Endometrium (tissue), 2 donors: Measurements from ENCODE around the gene MSRB1.
"Not testable (repeated sequence)": the region's sequence is repeated elsewhere in the genome, so short reads cannot be mapped to it uniquely, and the experiment has no call there.

Source experiments
- FAIRE-seq: peaks from 2 replicates; lab custom pipeline; 2012; peaks lifted over from hg19 to GRCh38; lab: Jason Lieb, UNC
- donor health status: control.
- donor health status: control.

The MSRB1 gene

GRCh38 chr16:1938910-1939309 is 4.1 kb downstream of the MSRB1 start:
- no peak for FAIRE-seq

DNA sequence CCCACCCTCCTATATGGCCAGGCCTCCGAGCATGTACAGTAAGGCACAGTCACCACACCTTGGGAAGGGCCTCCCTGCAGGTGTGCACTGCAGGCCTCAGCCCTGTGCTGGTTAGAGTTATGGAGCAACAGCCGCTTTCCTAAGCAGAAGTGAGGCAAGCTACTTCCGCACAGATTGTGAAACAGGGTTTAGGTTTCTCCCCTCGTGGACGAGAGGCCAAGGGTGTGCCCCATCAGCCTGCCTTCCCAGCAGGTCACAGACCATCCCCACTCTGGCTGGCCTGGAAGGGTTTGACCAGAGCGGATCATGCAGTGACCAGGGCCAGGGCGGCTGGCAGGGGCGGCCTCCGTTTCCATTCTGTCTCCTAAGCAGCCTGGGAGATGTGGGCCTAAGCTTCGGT is 4.7 kb downstream of the MSRB1 start:
- no peak for FAIRE-seq

GRCh38 chr16:1936945-1937479 is 6.0 kb downstream of the MSRB1 start:
- FAIRE-seq = no peak

- no peak for FAIRE-seq
Observed at GRCh38 chr16:1933097-1933661, 9.8 kb downstream of the MSRB1 start.

DNA sequence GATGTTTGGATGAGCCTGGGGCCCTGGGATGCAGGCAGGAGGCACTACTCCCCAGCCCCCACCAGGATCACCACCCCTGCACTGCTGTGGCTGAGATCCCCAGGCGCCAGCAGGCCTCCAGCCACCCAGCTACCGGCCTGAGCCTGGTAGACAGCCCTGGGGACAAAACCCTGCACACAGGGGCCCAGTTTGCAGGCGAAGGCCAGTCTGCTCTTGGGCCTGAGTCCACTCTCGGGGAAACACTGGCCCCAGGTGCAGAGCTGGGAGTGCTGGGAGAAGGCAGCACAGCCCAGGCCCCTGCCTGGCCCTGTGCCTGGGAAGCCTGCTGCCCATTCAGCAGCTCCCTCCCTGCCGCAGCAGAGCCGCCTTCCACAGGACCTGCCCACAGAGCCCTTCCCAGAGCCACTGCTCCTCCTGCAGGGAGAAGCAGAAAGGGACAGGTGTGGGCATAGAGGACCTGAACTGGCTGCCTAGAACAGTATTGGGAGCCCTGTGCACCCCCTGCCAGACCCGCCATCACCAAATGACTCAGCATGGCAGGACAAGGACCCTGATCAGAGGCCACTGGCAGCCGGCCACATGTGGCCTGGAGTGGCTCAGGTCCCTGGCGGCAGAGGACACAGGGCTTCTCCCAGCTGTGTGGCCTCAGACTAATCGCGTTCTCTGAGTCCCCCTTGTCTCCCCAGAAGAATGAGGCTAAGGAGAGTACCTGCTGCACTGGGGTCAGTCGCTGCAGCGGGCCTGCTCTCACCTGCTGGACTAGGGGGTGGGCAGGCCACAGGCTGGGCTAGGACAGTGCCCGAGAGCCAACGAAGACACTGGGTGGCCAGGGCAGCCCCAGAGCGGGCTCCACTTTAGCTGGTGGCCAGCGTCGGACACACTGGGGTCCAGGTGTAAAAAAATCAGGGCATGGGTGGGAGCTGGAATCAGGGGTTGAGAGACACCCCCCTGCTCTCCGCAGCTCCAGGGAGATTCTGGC is 10.7 kb downstream of the MSRB1 start:
- no peak for FAIRE-seq

- no peak for FAIRE-seq
Observed at GRCh38 chr16:1930338-1930720, 12.7 kb downstream of the MSRB1 start.

GRCh38 chr16:1929578-1930337 is 13.2 kb downstream of the MSRB1 start:
- no peak for FAIRE-seq

GRCh38 chr16:1929105-1929504 is 13.9 kb downstream of the MSRB1 start:
- no peak for FAIRE-seq

GRCh38 chr16:1926271-1926670 is 16.7 kb downstream of the MSRB1 start:
- no peak for FAIRE-seq

GRCh38 chr16:1924095-1924494 is 18.9 kb downstream of the MSRB1 start:
- FAIRE-seq = no peak

DNA sequence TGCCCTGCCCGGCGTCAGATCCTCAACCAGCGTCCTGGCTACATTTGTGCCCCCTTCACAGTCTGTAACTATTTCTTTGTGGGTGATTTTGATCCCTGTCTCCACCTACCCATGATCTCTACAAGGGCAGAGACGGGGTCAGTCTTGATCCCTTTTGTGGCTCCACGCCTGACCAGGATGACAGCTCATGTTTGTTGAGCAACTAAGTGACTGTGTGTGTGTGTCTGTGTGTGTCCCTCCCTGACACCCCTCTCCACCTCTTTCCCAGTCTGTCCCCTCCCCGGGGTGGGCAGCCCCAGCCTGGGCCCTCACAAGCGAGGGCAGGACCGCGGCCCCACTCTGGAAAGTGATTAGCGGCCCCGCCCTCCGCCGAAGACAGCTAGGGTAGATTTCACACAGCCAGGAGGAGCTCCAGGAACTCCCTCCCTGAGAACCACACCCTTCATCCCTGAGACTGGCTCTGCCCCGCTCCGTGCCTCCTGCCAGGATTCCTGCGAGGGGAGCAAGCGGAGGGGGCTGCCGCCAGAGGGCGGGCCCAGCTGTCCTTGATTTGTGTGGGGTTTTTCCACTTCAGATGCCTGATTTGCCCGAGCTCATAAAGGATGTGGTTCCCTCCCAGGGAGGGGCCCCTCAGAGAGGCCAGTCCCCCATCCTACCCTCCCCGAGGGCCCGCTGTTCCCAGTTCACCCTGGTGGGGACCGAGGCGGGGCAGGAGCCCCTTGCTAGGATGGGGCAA is 19.5 kb downstream of the MSRB1 start:
- no peak for FAIRE-seq

GRCh38 chr16:1922357-1922756 is 20.6 kb downstream of the MSRB1 start:
- no peak for FAIRE-seq

GRCh38 chr16:1920727-1921171 is 22.2 kb downstream of the MSRB1 start:
- FAIRE-seq = no peak

DNA sequence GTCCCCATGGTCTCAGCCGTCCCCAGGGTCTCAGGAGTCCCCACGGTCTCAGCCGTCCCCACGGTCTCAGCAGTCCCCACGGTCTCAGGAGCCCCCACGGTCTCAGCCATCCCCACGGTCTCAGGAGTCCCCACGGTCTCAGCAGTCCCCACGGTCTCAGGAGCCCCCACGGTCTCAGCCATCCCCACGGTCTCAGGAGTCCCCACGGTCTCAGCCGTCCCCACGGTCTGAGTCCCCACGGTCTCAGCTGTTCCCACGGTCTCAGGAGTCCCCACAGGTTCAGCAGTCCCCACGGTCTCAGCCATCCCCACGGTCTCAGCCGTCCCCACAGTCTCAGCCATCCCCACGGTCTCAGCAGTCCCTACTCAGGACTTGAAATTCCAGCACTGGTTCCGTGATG is 22.9 kb downstream of the MSRB1 start:
- FAIRE-seq = not testable (repeated sequence)

GRCh38 chr16:1919327-1919998 is 23.5 kb downstream of the MSRB1 start:
- FAIRE-seq = no peak

DNA sequence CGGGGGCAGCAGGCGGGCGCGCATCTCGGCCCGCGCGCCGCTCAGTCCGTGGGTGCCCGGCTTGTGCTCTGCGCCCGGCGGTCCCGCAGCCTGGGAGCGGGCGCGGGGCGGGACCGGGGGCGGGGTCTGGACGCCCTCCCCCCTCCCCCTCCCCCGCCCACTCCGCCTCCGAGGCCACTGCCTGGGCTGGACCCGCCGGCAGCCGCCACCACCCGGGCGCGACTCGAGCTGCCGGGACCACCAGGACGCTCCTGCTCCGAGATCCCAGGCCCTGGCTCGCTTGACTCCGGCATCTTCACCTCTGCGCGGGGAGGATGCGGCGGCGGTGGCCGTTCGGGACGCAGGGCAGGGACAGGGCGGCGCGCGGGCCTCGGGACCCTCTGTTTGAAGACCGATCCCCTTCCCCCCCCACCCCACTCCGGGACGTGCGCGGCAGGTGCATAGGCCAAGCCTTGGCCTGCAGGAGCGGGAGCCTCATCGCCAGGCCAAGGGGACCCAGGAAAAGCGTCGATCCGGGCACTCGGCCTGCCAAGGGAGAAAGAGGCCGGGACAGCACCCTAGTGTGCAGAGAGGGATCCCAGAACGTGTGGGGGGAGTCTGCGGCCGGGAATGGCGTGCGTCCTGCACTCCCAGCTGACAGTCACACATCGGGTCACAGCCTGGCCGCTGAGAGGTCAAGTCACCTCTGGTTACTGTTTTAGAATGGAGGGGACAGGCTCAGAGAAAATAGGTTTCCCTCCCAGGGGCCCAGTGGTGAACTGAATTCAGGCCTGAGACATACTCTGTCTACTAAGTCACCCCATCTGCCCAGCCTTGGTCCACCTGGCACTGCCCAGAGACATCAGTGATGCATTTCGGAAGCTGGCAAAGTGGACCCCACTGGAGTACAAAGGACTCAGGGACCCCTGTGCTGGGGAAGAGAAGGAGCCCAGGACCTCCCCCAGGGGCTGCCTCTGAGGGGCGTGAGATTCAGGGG is 24.4 kb downstream of the MSRB1 start, which contains the start of gene HS3ST6:
Gene HS3ST6, minus strand, starts transcription at position 65 of the 976 bp plus-strand sequence. CDS start 92 bp downstream, outside the sequence.
- no peak for FAIRE-seq

- FAIRE-seq = no peak
Observed at GRCh38 chr16:1917665-1918350, 25.2 kb downstream of the MSRB1 start.

- no peak for FAIRE-seq
Observed at GRCh38 chr16:1917056-1917664, 25.8 kb downstream of the MSRB1 start.

DNA sequence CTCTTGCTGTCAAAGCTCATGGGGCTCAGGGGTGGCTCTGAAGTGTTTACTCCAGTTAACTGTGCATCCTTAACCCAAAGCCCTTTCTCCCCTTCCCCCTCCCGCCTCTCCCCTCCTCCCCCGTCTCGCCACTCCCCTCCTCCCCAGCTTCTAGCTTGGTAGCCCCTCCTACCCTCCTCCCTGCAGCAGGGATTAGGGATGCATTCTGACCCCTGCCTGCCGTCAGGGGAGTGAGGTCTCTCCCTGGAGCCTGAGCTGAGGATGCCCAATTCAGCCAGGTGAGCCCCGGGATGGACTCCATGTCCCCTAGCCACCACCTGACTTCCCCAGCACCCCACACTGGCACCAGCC is 26.4 kb downstream of the MSRB1 start:
- no peak for FAIRE-seq
